Measurements from ENCODE around the gene DNAJC22.
"Not testable (repeated sequence)": the region's sequence is repeated elsewhere in the genome, so short reads cannot be mapped to it uniquely, and the experiment has no call there.

Gene DNAJC22

DNA sequence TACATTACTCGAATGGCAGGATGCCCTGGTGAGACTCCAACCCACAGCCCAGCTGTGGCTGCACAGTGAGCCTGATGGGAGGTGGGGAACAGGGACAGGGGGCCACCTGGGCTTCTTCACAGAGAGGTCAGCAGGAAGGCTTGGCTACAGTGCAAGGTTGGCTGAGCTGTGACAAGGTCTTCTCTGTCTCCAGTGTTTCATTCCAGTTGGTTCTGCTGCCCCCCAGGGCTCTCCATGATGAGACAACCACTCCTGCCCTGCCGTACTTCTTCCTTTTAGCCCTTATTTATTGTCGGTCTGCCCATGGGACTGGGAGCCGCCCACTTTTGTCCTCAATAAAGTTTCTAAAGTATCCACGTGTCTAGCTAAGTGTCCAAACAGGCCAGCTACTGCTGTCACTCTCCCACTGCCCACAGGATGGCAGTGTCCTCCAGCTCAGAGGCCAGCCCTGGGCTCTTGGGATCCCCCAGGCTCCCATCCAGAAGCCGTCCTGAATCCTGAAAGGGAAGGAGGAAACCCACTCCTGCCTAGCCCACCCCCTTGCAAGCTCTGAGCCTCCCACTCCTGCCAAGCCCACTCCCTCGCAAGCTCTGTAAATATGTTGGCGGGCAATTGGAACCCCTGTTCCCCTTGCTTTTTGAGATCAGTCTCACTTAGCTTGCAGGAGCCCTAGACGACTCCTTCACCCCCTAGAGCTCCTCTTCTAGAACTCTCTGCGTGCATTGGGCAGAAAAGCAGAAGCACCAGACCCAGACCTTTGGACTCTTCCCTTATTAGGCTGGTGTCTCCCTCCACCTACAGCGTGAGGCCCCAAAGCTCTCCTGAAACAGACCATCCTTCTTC lies 15.1 kb upstream of the DNAJC22 start:
- H2AFZ ChIP-seq (ENCODE audit: low read length) = no peak overlapping the region
- no peak overlapping the region for H4K91ac ChIP-seq (ENCODE audit: low read depth, low read length, poor library complexity)
- no peaks in the 10 kb centered on the region for H3K4me1 ChIP-seq (ENCODE audit: control insufficient read depth in 2 of 2, insufficient read depth in 1 of 2, low read depth in 1 of 2, low read length in 2 of 2)
- H3K4me3 ChIP-seq (ENCODE audit: low read length in 2 of 2) = no peak overlapping the region
- H4K8ac ChIP-seq (ENCODE audit: low read depth, low read length) = no peak overlapping the region
- peaks cover 31 to 43% of the 10 kb centered on the region in 2 donors for H3K36me3 ChIP-seq (replicated peaks in 1 of 2; ENCODE audit: control insufficient read depth in 2 of 2, insufficient read depth in 2 of 2, low read length in 2 of 2)
- H2BK5ac ChIP-seq (ENCODE audit: low read length) = no peak overlapping the region
- H2BK15ac ChIP-seq (ENCODE audit: low read length) = no peak overlapping the region
- H3K9me3 ChIP-seq (replicated peaks in 1 of 2; ENCODE audit: control insufficient read depth in 2 of 2, insufficient read depth in 1 of 2, low read depth in 1 of 2, low read length in 2 of 2) = peaks cover 0 to 5% of the 10 kb centered on the region in 2 donors
- peaks cover 17 to 38% (median 21%) of the 10 kb centered on the region in 3 experiments for H3K27me3 ChIP-seq (ENCODE audit: control insufficient read depth in 3 of 3, insufficient read depth in 3 of 3, low read depth in 1 of 3, low read length in 3 of 3)
- peak overlapping the region; percentile 3 for H3K18ac ChIP-seq (ENCODE audit: low read length)
- no peak overlapping the region for H3K9ac ChIP-seq (ENCODE audit: low read depth, low read length, poor library complexity)
- no peak overlapping the region for H3K14ac ChIP-seq (ENCODE audit: low read length)
- no peak overlapping the region for H3K27ac ChIP-seq (replicated peaks; ENCODE audit: low read length)
- H3K4me2 ChIP-seq (ENCODE audit: insufficient read depth, low read length, poor library complexity, severe bottlenecking) = no peak overlapping the region
- no peak overlapping the region for H2AK5ac ChIP-seq (ENCODE audit: low read depth, low read length)
- DNase-seq (ENCODE audit: low spot score) = no peak
- WGBS, 2 donors (ENCODE audit: extremely low coverage in 2 of 2, insufficient read length in 2 of 2, insufficient replicate concordance in 1 of 2) = no CpG with 5 or more reads among the region's 11 CpGs
- H2BK120ac ChIP-seq (ENCODE audit: low read depth, low read length) = no peak overlapping the region
- no peak overlapping the region for H2BK12ac ChIP-seq (ENCODE audit: low read length)
- peaks cover 1% of the 10 kb centered on the region for H3K79me1 ChIP-seq (ENCODE audit: low read depth, low read length)
- H3K4ac ChIP-seq (ENCODE audit: low read length) = no peak overlapping the region
- no peak overlapping the region for H3K23ac ChIP-seq (ENCODE audit: low read depth, low read length, poor library complexity)

DNA sequence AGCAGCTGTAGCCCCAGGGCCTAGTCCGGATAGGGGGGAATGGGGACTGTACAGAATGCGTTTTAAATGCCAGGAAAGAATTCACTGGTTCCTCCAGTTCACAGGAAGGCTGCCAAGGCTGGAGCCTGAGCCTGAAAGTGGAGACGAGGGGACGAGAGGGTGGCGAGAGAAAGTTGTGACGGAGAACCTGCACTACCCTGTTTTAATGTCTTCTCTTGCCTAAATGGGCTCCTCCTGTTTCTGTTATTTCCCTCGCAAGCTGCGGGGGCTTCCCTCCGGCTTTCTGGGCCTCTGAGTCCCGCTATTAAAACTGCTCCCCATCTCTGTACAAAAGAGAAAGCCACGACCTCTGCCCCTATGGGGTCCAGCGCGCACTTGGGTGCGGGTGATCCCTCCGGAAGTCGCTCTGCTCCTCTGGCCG lies 14.2 kb upstream of the DNAJC22 start:
- H3K4ac ChIP-seq (ENCODE audit: low read length) = no peak overlapping the region
- no peak overlapping the region for H4K91ac ChIP-seq (ENCODE audit: low read depth, low read length, poor library complexity)
- no CpG with 5 or more reads among the region's 17 CpGs for WGBS, 2 donors (ENCODE audit: extremely low coverage in 2 of 2, insufficient read length in 2 of 2, insufficient replicate concordance in 1 of 2)

DNA sequence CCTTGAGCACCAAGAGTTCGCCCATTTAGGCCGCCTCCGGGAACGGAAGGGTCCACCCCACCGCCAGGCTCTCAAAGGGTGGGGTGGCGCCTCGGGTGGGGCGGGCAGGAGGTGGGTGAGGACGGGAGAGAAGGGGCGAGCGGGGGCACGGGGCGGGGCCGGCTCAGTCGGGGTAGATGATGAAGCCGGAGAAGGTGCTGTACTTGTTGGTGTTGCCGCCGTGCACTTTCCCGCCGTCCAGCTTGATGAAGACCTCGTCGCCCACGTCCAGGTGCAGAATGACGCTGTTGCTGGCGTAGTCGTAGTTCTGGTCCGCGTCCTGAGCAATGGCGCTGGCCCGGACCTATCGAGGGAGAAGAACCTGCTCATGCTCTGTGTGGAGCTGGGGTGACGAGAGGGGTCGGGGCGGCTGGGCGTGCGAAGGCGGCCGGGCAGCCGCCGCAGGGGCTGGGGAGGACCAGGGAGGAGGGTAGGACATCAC lies 13.8 kb upstream of the DNAJC22 start:
- Histone ChIP-seq H3K4me2 (ENCODE audit: insufficient read depth, low read length, poor library complexity, severe bottlenecking) (no peak overlapping the region), H2BK5ac (ENCODE audit: low read length) (no peak overlapping the region), H3K23ac (ENCODE audit: low read depth, low read length, poor library complexity) (no peak overlapping the region), H3K4ac (ENCODE audit: low read length) (no peak overlapping the region), H3K79me1 (ENCODE audit: low read depth, low read length) (peaks cover 1% of the 10 kb centered on the region), H3K18ac (ENCODE audit: low read length) (peak overlapping the region; percentile 6), H2AK5ac (ENCODE audit: low read depth, low read length) (no peak overlapping the region), H2BK120ac (ENCODE audit: low read depth, low read length) (no peak overlapping the region), H2BK12ac (ENCODE audit: low read length) (no peak overlapping the region), H2BK15ac (ENCODE audit: low read length) (no peak overlapping the region), H3K36me3 (replicated peaks in 1 of 2; ENCODE audit: control insufficient read depth in 2 of 2, insufficient read depth in 2 of 2, low read length in 2 of 2) (peaks cover 21 to 30% of the 10 kb centered on the region in 2 donors), H3K4me1 (ENCODE audit: control insufficient read depth in 2 of 2, insufficient read depth in 1 of 2, low read depth in 1 of 2, low read length in 2 of 2) (peaks cover 4 to 8% of the 10 kb centered on the region in 2 donors), H3K9ac (ENCODE audit: low read depth, low read length, poor library complexity) (peak overlapping the region; percentile 63), H3K4me3 (ENCODE audit: low read length in 2 of 2) (peak overlapping the region in 1 of 2 donors; percentile 68), H4K91ac (ENCODE audit: low read depth, low read length, poor library complexity) (no peak overlapping the region), H2AFZ (ENCODE audit: low read length) (no peak overlapping the region), H3K9me3 (replicated peaks in 1 of 2; ENCODE audit: control insufficient read depth in 2 of 2, insufficient read depth in 1 of 2, low read depth in 1 of 2, low read length in 2 of 2) (peaks cover 0 to 5% of the 10 kb centered on the region in 2 donors), H3K27ac (replicated peaks; ENCODE audit: low read length) (no peak overlapping the region), H4K8ac (ENCODE audit: low read depth, low read length) (no peak overlapping the region), H3K27me3 (ENCODE audit: control insufficient read depth in 3 of 3, insufficient read depth in 3 of 3, low read depth in 1 of 3, low read length in 3 of 3) (peaks cover 20 to 50% (median 32%) of the 10 kb centered on the region in 3 experiments), H3K14ac (ENCODE audit: low read length) (no peak overlapping the region)
- WGBS, 2 donors (ENCODE audit: extremely low coverage in 2 of 2, insufficient read length in 2 of 2, insufficient replicate concordance in 1 of 2) = no CpG with 5 or more reads among the region's 40 CpGs
- no peak for DNase-seq (ENCODE audit: low spot score)

More for the DNA sequence above, 14.2 kb upstream of the DNAJC22 start:
- no peak overlapping the region for H2AFZ ChIP-seq (ENCODE audit: low read length)
- H3K27me3 ChIP-seq (ENCODE audit: control insufficient read depth in 3 of 3, insufficient read depth in 3 of 3, low read depth in 1 of 3, low read length in 3 of 3) = peaks cover 20 to 45% (median 28%) of the 10 kb centered on the region in 3 experiments
- peaks cover 1% of the 10 kb centered on the region for H3K79me1 ChIP-seq (ENCODE audit: low read depth, low read length)
- no peak overlapping the region for H3K4me2 ChIP-seq (ENCODE audit: insufficient read depth, low read length, poor library complexity, severe bottlenecking)
- no peak overlapping the region for H3K14ac ChIP-seq (ENCODE audit: low read length)
- H2BK12ac ChIP-seq (ENCODE audit: low read length) = no peak overlapping the region
- H2BK15ac ChIP-seq (ENCODE audit: low read length) = no peak overlapping the region
- no peak overlapping the region for H2AK5ac ChIP-seq (ENCODE audit: low read depth, low read length)
- H3K9ac ChIP-seq (ENCODE audit: low read depth, low read length, poor library complexity) = no peak overlapping the region
- no peak overlapping the region for H3K4me3 ChIP-seq (ENCODE audit: low read length in 2 of 2)
- peaks cover 1 to 3% of the 10 kb centered on the region in 2 donors for H3K4me1 ChIP-seq (ENCODE audit: control insufficient read depth in 2 of 2, insufficient read depth in 1 of 2, low read depth in 1 of 2, low read length in 2 of 2)
- H3K36me3 ChIP-seq (replicated peaks in 1 of 2; ENCODE audit: control insufficient read depth in 2 of 2, insufficient read depth in 2 of 2, low read length in 2 of 2) = peaks cover 23 to 35% of the 10 kb centered on the region in 2 donors
- no peak overlapping the region for H4K8ac ChIP-seq (ENCODE audit: low read depth, low read length)
- H3K23ac ChIP-seq (ENCODE audit: low read depth, low read length, poor library complexity) = no peak overlapping the region
- no peak overlapping the region for H3K27ac ChIP-seq (replicated peaks; ENCODE audit: low read length)
- no peak overlapping the region for H2BK120ac ChIP-seq (ENCODE audit: low read depth, low read length)
- H3K9me3 ChIP-seq (replicated peaks in 1 of 2; ENCODE audit: control insufficient read depth in 2 of 2, insufficient read depth in 1 of 2, low read depth in 1 of 2, low read length in 2 of 2) = peaks cover 0 to 5% of the 10 kb centered on the region in 2 donors
- DNase-seq (ENCODE audit: low spot score) = no peak
- H3K18ac ChIP-seq (ENCODE audit: low read length) = no peak overlapping the region
- no peak overlapping the region for H2BK5ac ChIP-seq (ENCODE audit: low read length)

DNA sequence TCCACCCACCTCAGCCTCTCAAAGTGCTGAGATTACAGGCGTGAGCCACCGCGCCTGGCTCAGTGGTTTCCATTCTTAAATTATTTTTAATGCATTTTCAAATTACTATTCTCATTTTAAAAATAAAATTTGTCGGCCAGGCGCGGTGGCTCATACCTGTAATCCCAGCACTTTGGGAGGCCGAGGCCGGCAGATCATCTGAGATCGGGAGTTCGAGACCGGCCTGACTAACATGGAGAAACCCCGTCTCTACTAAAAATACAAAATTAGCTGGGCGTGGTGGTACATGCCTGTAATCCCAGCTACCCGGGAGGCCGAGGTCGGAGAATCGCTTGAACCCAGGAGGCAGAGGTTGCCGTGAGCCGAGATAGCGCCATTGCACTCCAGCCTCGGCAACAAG lies 12.9 kb upstream of the DNAJC22 start:
- peaks cover 5 to 15% of the 10 kb centered on the region in 2 donors for H3K4me1 ChIP-seq (ENCODE audit: control insufficient read depth in 2 of 2, insufficient read depth in 1 of 2, low read depth in 1 of 2, low read length in 2 of 2)
- H3K4me2 ChIP-seq (ENCODE audit: insufficient read depth, low read length, poor library complexity, severe bottlenecking); H3K79me1 ChIP-seq (ENCODE audit: low read depth, low read length); H2BK15ac ChIP-seq (ENCODE audit: low read length); H3K4me3 ChIP-seq (ENCODE audit: low read length in 2 of 2); H2BK5ac ChIP-seq (ENCODE audit: low read length); H3K9me3 ChIP-seq (replicated peaks in 1 of 2; ENCODE audit: control insufficient read depth in 2 of 2, insufficient read depth in 1 of 2, low read depth in 1 of 2, low read length in 2 of 2); H2AK5ac ChIP-seq (ENCODE audit: low read depth, low read length); H4K91ac ChIP-seq (ENCODE audit: low read depth, low read length, poor library complexity); H3K9ac ChIP-seq (ENCODE audit: low read depth, low read length, poor library complexity); H3K4ac ChIP-seq (ENCODE audit: low read length); H4K8ac ChIP-seq (ENCODE audit: low read depth, low read length); H3K23ac ChIP-seq (ENCODE audit: low read depth, low read length, poor library complexity); DNase-seq (ENCODE audit: low spot score); H2BK12ac ChIP-seq (ENCODE audit: low read length); H2BK120ac ChIP-seq (ENCODE audit: low read depth, low read length); H3K27ac ChIP-seq (replicated peaks; ENCODE audit: low read length); H3K18ac ChIP-seq (ENCODE audit: low read length); H3K14ac ChIP-seq (ENCODE audit: low read length); H2AFZ ChIP-seq (ENCODE audit: low read length): not testable (repeated sequence)
- no CpG with 5 or more reads among the region's 21 CpGs for WGBS, 2 donors (ENCODE audit: extremely low coverage in 2 of 2, insufficient read length in 2 of 2, insufficient replicate concordance in 1 of 2)
- H3K27me3 ChIP-seq (ENCODE audit: control insufficient read depth in 3 of 3, insufficient read depth in 3 of 3, low read depth in 1 of 3, low read length in 3 of 3) = peaks cover 20 to 59% (median 41%) of the 10 kb centered on the region in 3 experiments
- H3K36me3 ChIP-seq (replicated peaks in 1 of 2; ENCODE audit: control insufficient read depth in 2 of 2, insufficient read depth in 2 of 2, low read length in 2 of 2) = peaks cover 20 to 27% of the 10 kb centered on the region in 2 donors

Data from neuronal stem cell (in vitro differentiated cells).